Tibial nerve (tissue), 4 donors: ENCODE measurements around the gene USP30. TPM values are rescaled to one million over a fixed set of nuclear protein-coding genes. Genes with fewer than 3 reads are reported as not detected.

ENCODE experiments used
- DNase-seq, 2 donors: peaks; one replicate each; pipeline ENCODE4 v3.0.0-alpha.2; 2019; ENCODE audit warnings: low spot score in 2 of 2
- H3K27ac ChIP-seq, 4 donors: fragments of 200-600 bp; sonication (generic) in 3 of 4; one replicate each; pipeline ENCODE4 v1.5.1; 2017 to 2019; ENCODE audit warnings: mild to moderate bottlenecking in 1 of 4
- H3K27me3 ChIP-seq, 2 donors: fragments of 200-600 bp; sonication (generic) in 1 of 2; one replicate each; pipeline versions ENCODE4 v1.5.1 to v1.6.0; 2017 to 2019
- H3K36me3 ChIP-seq, 3 donors: fragments of 200-600 bp; sonication (generic); one replicate each; pipeline ENCODE4 v1.5.1; 2018 to 2019
- H3K4me1 ChIP-seq, 4 donors: fragments of 200-600 bp; sonication (generic) in 3 of 4; one replicate each; pipeline ENCODE4 v1.5.1; 2017 to 2019
- H3K4me3 ChIP-seq, 4 donors: fragments of 200-600 bp; sonication (generic) in 3 of 4; one replicate each; pipeline ENCODE4 v1.5.1; 2017 to 2019; ENCODE audit warnings: mild to moderate bottlenecking in 1 of 4, moderate library complexity in 1 of 4
- H3K9me3 ChIP-seq, 4 donors: fragments of 200-600 bp; sonication (generic) in 3 of 4; one replicate each; pipeline ENCODE4 v1.5.1; 2017 to 2019
- CTCF ChIP-seq, 5 experiments: fragments of 200-600 bp in 3 of 5; fragments of 450-650 bp in 2 of 5; sonication (generic) in 3 of 5; IDR thresholded peaks; one replicate each; pipeline ENCODE4 v1.5.1; 2016 to 2019; ENCODE audit warnings: antibody characterized with exemption in 5 of 5, mild to moderate bottlenecking in 3 of 5, moderate library complexity in 2 of 5
- EP300 ChIP-seq, 2 donors: sonication (generic); formaldehyde crosslinking; IDR thresholded peaks; one replicate each; pipeline ENCODE4 v1.6.1; 2017; ENCODE audit warnings: antibody characterized with exemption in 2 of 2, mild to moderate bottlenecking in 1 of 2
- POLR2A ChIP-seq, 2 donors: fragments of 450-650 bp; IDR thresholded peaks; one replicate each; pipeline ENCODE4 v1.6.1; 2017; ENCODE audit warnings: antibody characterized with exemption in 2 of 2, mild to moderate bottlenecking in 2 of 2, moderate library complexity in 2 of 2
- WGBS, 2 donors: methylation state at CpG; one replicate each; pipeline ENCODE4 v1.1.5; 2018; 5-methylcytosine and 5-hydroxymethylcytosine counted together
- total RNA-seq, 4 donors: library from RNA; depleted of rRNA; stranded (reverse); fragments of >200 nt; gene quantifications; one replicate each; pipeline ENCODE4 v1.1.0, GENCODE V29; 2016

Gene USP30
- total RNA-seq: 10 to 100 TPM; 12.0 to 38.8 (median 20.8) TPM

GRCh38 chr12:109052414-109053323, at the start of gene USP30:
Gene USP30, plus strand, starts transcription at chr12:109052576. Its CDS starts 103 bp downstream, at chr12:109052679.
- no peaks in the 10 kb centered on the region for H3K9me3 ChIP-seq
- H3K27ac ChIP-seq: peak within 1 kb of the TSS; percentile 67 to 86 (median 84)
- H3K4me3 ChIP-seq: peak within 1 kb of the TSS; percentile 73 to 84 (median 78)
- peaks cover 0 to 10% (median 0%) of the 10 kb centered on the region in 3 donors for H3K36me3 ChIP-seq
- peak; percentile 78 to 85 for TF ChIP-seq EP300 (IDR thresholded peaks at IDR 0.05)
- TF ChIP-seq CTCF (IDR thresholded peaks at IDR 0.05): peak in 1 of 5 experiments; percentile 40
- no peak for TF ChIP-seq POLR2A (IDR thresholded peaks at IDR 0.05)
- 0% methylated on average over 30 to 47 of the region's 61 CpGs for WGBS, 2 donors
- H3K27me3 ChIP-seq: no peaks in the 10 kb centered on the region
- peak; percentile 69 to 76 for DNase-seq
- peaks cover 0 to 34% (median 11%) of the 10 kb centered on the region in 4 donors for H3K4me1 ChIP-seq

GRCh38 chr12:109004017-109004416, 48.4 kb upstream of the USP30 start:
- Histone ChIP-seq H3K27ac (no peak overlapping the region), H3K9me3 (no peaks in the 10 kb centered on the region), H3K27me3 (no peaks in the 10 kb centered on the region), H3K36me3 (no peaks in the 10 kb centered on the region), H3K4me1 (no peaks in the 10 kb centered on the region), H3K4me3 (no peak overlapping the region)
- DNase-seq: no peak
- TF ChIP-seq EP300 (IDR thresholded peaks at IDR 0.05): no peak
- no peak for TF ChIP-seq CTCF (IDR thresholded peaks at IDR 0.05)
- TF ChIP-seq POLR2A (IDR thresholded peaks at IDR 0.05): no peak
- 71% methylated on average over 3 of the region's 3 CpGs for WGBS, 2 donors

GRCh38 chr12:109009766-109010165, 42.6 kb upstream of the USP30 start:
- no peak overlapping the region for H3K27ac ChIP-seq
- H3K9me3 ChIP-seq: no peaks in the 10 kb centered on the region
- DNase-seq: no peak
- no peaks in the 10 kb centered on the region for H3K4me1 ChIP-seq
- TF ChIP-seq CTCF (IDR thresholded peaks at IDR 0.05) (no peak), EP300 (IDR thresholded peaks at IDR 0.05) (no peak), POLR2A (IDR thresholded peaks at IDR 0.05) (no peak)
- WGBS, 2 donors: 81 to 89% methylated on average over 1 of the region's 1 CpG
- no peaks in the 10 kb centered on the region for H3K36me3 ChIP-seq
- no peaks in the 10 kb centered on the region for H3K27me3 ChIP-seq
- H3K4me3 ChIP-seq: no peak overlapping the region

- Histone ChIP-seq H3K27me3 (no peaks in the 10 kb centered on the region), H3K4me1 (no peaks in the 10 kb centered on the region), H3K36me3 (no peaks in the 10 kb centered on the region), H3K27ac (no peak overlapping the region), H3K9me3 (no peaks in the 10 kb centered on the region), H3K4me3 (no peak overlapping the region)
- 45 to 55% methylated on average over 2 of the region's 2 CpGs for WGBS, 2 donors
- DNase-seq: no peak
- no peak for TF ChIP-seq CTCF (IDR thresholded peaks at IDR 0.05)
- no peak for TF ChIP-seq POLR2A (IDR thresholded peaks at IDR 0.05)
- TF ChIP-seq EP300 (IDR thresholded peaks at IDR 0.05): no peak
These were observed 42.1 kb upstream of the USP30 start for GRCh38 chr12:109010259-109010658.
